EL (cell line): Measurements from ENCODE around the gene NRG2.

Experiments
- DNase-seq: peaks from one replicate; pipeline ENCODE4 v3.0.0-alpha.2; 2016

The NRG2 gene

DNA sequence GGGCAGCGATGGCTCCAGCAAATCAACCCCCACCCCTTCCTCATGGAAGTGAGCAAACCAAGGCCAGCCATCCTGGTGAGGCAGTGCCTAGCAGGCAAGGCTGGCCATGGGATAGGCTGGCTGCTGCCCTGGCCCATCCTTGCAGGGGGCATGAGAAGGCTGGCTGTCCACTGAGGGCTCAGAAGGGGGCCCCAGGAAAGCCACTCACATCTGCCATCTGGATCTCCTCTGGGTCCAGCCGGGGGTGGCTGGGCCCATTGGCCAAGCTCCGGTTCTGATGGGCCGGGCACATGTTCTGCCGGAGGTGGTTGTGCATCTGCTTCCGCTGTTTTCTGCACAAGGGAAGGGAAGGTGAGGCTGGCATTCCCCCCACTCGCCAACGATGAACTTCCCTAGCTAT lies 190.4 kb downstream of the NRG2 start:
- no peak for DNase-seq

- no peak for DNase-seq
Observed at GRCh38 chr5:139851558-139851957, 191.5 kb downstream of the NRG2 start.

DNA sequence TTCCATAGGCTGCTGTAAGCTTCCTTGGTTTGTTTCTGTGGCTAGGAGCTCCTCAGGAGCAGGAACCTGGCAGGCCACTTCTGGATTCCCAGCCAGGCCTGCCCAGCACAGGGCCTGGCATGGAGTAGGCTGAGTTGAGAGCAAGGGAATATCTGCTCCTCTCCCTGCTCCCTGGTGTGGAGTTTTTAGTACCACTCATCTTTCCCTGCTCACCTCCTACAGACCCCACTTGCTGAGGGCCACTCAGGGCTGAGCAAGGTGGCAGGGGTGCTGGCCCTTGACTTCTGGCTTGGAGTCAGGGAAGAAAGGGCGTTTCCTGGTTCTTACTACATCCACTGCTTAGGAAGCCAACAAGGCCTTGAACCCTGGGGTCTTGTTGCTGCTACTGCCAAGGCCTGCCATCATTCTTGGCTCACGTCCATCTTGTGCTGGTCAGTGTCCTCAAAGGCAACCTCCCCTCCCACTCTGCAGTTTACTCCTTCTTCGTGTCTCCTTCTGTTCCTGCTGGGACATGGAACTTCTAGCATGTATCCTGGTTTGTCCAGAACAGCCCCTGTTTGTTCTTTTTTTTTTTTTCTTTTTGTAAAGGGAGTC lies 192.6 kb downstream of the NRG2 start:
- DNase-seq: no peak

DNA sequence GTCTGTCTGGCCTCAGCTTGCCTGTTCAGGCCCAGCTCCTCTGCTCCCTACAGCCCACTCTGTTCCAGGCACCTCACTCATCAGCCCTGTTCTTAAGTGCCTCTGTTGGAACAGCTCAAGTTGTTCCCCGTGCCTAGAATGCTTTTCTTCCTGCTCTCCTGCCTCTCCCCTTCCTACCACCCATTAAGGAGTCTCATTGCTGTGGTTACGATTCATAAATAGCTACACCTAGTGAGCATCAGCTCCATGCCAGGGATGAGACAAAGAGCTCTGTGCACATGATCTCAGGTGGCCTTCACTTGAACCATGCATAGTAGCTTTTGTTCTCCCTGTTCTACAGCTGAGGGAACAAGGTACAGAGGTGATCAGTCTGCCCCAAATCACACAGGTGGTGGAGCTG lies 193.2 kb downstream of the NRG2 start:
- DNase-seq: no peak

DNA sequence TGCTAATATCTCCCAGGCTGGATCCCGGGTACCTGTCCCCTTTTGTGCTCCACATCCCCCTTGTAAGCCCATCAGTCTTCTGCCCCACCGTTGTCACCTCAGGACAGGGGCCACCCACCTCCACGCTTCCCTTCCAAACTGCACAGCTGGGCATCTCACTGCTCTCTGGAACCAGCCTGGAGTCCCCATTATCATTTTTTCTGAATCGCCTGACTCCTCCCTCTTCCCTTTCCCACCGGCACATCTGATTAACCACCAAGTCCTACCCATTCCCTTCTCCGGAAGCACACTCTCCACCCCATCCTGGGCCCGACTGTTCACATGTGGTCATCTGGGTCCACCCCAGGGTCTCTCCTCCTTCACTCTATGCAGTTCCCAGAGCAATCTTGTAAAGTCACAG lies 193.6 kb downstream of the NRG2 start:
- DNase-seq: no peak

DNA sequence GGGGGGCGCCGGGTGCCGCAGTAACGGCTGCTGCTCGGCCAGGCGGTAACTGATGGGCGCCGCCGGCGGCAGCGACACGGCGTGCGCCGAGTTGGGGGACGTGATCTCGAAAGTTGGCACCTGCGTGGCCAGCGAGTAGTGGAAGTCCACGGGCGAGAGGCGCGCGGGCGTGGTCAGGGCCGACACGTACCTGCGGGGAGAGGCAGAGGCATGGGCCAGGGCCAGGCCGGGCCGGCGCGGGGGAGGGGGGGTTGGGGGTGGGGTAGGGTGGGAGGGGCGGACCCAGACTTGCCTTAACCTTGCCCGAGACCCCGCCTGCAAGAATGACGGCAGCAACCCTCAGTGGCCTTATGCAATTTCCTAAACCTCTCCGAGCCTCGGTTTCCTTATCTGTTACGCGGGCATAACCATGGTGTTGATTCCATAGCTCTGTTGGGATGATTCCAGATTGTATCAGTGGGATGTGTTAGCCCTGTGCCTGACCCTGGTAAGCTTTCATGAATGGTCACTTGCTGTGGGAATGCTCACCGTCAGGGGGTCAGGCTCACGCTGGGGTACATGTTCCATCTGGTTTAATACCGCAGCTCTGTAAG lies 194.5 kb downstream of the NRG2 start:
- no peak for DNase-seq

DNA sequence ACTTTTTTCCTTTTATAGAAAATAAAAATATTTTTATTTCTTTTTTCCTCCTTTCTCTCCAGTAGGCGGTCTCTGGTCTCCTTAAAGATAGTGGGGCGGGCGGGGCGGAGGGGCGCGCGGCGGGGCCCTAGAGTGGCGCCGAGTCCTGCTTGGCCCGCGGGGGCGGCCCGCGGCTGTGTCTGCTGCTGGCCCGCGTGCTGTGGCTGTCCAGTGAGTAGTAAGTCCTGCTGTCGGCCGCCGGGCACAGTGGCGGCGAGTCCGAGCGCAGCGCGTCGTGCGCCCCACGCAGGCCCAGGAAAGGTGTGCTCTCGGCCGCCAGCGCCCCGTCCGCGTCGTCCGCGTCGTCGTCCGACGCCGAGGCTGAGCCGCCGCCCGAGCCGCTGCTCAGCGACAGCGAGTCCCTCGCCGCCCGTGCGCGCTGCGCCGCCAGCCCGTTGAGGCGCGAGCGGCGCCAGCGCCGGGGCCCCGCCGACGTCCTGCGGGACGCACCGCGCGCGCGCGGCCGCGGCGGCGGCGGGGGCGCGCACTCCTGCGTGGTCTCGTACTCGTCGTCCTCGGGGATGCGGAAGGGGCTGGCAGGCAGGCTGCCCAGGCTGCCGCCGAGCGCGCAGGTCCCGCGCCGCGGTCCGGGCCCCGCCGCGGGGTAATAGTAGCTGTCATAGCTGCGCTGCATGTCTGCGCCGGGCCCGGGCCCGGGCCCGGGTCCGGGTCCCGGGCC lies 195.2 kb downstream of the NRG2 start:
- DNase-seq: no peak

GRCh38 chr5:139847091-139847490 lies 196.0 kb downstream of the NRG2 start:
- no peak for DNase-seq

DNA sequence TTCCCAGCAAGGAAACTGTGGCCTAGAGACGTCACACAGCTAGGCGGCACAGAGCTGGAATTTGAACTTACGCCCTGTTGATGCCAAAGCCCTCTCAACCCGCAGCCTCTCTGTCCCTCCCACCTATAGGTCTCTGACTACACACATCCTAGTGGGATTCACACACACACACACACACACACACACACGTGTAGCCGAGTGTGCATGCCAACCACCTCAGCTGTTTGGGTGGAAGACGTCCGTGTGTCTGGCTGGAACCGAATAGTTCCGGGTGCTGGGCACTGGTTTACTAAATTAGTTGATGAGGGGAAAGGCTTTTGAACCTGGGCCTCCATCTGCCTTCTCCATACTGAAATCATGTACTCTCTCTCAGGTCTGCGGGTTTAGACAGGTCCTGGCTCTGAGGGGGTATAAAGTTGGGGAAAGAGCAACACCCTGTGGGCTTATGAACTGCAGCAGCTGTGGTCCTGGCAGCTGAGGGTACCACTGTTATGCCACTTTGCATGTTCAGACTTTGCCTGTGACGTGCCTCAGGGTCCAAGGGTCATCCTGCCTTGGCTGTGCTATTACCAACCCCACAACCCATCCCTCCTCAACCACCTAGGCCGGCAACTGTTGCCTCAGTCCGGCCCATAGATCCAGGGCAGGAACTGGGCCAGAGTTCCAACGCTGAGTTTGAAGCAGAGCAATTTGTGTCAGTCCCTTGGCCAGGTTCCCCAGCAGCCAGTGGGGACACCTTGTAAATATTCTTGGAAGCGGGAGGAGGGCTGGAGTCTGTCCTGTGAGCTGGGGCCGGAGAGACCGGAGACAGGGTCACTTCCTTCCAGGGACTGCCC lies 197.0 kb downstream of the NRG2 start:
- no peak for DNase-seq

- DNase-seq: peak; percentile 68
Observed at GRCh38 chr5:139844472-139845145, 198.5 kb downstream of the NRG2 start.

DNA sequence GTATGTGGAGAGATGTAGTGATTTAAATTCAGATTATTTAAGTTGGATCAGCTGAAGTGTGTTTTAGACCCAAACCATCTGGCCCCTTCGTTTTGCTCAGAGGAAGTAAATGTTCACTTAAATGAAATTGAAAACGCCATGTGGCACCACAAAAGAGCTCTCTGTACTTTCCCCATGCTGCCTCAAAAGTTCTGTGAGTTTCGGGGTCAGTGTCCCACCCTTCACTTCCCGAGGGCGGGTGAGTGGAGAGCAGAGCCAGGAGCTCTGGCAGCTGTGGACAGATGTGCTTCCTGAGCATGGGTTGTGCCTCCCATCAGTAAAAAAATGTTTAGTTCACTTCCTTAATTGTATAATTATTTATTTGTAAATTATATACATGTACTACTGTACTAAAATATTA lies 199.1 kb downstream of the NRG2 start:
- DNase-seq: no peak

DNA sequence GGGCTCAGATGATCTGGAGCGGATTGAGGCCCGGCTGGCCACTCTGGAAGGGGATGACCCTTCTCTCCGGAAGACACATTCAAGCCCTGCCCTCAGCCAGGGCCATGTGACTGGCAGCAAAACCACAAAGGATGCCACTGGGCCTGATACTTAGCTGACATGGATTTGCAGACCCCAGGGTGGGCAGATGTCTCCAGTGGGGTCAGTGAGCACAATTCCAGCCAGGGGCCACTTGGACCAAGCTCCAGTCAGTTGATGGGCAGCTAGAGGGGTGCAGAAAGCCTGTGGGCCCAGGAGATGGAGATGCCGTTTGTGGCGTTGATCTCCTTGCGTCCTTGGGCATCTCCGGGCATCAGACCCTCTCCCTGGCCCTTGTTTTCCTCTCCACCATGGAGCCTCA lies 200.8 kb downstream of the NRG2 start:
- no peak for DNase-seq

DNA sequence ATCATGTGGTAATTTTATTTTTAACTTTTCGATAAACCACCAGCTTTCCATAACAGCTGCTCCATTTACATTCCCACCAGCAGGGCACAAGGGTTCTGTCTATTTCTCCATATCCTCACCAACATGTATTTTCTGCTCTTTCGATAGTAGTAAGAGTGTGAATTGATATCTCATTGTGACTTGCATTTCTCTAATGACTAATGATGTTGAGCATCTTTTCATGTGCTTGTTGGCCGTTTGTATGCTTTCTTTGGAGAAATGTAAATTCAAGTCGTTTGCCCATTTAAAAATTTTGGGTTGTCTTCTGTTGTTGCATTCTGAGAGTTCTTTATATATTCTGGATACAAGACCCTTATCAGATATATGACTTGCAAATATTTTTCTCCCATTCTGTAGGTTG lies 201.6 kb downstream of the NRG2 start:
- no peak for DNase-seq

GRCh38 chr5:139839918-139840317 lies 203.2 kb downstream of the NRG2 start:
- no peak for DNase-seq

- no peak for DNase-seq
Observed at GRCh38 chr5:139839232-139839815, 203.8 kb downstream of the NRG2 start.

GRCh38 chr5:139838381-139839197 lies 204.5 kb downstream of the NRG2 start:
- DNase-seq: no peak

- DNase-seq: no peak
Observed at GRCh38 chr5:139837711-139838380, 205.3 kb downstream of the NRG2 start.

GRCh38 chr5:139836469-139837208 lies 206.5 kb downstream of the NRG2 start:
- no peak for DNase-seq

GRCh38 chr5:139835656-139836055 lies 207.4 kb downstream of the NRG2 start:
- DNase-seq: no peak

DNA sequence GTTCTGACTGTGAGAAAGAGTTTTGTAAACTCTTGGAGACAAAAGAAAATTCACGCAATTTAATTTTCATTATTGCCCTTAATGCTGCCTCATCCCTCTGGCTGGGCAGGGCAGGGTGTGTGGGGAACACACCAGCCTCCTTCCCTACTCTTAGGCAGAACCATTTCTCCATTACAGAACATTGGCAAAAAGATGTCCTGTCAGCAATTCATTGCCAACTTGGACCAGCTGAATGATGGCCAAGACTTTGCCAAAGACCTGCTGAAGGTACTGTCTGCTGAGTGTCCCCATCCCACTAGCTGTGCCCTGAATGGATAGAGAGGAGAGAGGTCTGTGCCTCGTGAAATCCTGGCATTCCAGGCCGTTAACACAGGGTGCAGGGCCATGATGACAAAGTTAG lies 209.6 kb downstream of the NRG2 start:
- no peak for DNase-seq
